ENCODE results near the gene ENAH.

ENAH gene

GRCh38 chr1:225697428-225697827 lies 44.5 kb upstream of the ENAH start:
- no peak for TF ChIP-seq EGR1 (IDR thresholded peaks at IDR 0.05)
- no peak for TF ChIP-seq MAX (IDR thresholded peaks at IDR 0.05)
- no peak for TF ChIP-seq USF1 (IDR thresholded peaks at IDR 0.05)
- TF ChIP-seq TAF1 (IDR thresholded peaks at IDR 0.05; ENCODE audit: low read depth): no peak
- TF ChIP-seq YY1 (IDR thresholded peaks at IDR 0.05; ENCODE audit: low read depth): no peak
- TF ChIP-seq CEBPB (IDR thresholded peaks at IDR 0.05): no peak
- TF ChIP-seq TEAD4 (IDR thresholded peaks at IDR 0.05): no peak

GRCh38 chr1:225695578-225696337 lies 42.8 kb upstream of the ENAH start:
- no peak for TF ChIP-seq CEBPB (IDR thresholded peaks at IDR 0.05)
- no peak for TF ChIP-seq MAX (IDR thresholded peaks at IDR 0.05)
- no peak for TF ChIP-seq NFIC (IDR thresholded peaks at IDR 0.05)
- TF ChIP-seq YY1 (IDR thresholded peaks at IDR 0.05; ENCODE audit: low read depth): no peak
- no peak for TF ChIP-seq TAF1 (IDR thresholded peaks at IDR 0.05; ENCODE audit: low read depth)

- TF ChIP-seq RAD21 (IDR thresholded peaks at IDR 0.05; ENCODE audit: low read depth) (no peak), CREB1 (IDR thresholded peaks at IDR 0.05; ENCODE audit: low read depth) (no peak), ZBTB7A (IDR thresholded peaks at IDR 0.05; ENCODE audit: low read depth) (no peak), NFIC (IDR thresholded peaks at IDR 0.05) (no peak), MAX (IDR thresholded peaks at IDR 0.05) (no peak), USF1 (IDR thresholded peaks at IDR 0.05) (no peak), TAF1 (IDR thresholded peaks at IDR 0.05; ENCODE audit: low read depth) (no peak), CEBPB (IDR thresholded peaks at IDR 0.05) (no peak), YY1 (IDR thresholded peaks at IDR 0.05; ENCODE audit: low read depth) (no peak)
Measured at GRCh38 chr1:225694151-225694603, 41.3 kb upstream of the ENAH start.

GRCh38 chr1:225693085-225693696 lies 40.3 kb upstream of the ENAH start:
- TF ChIP-seq EP300 (IDR thresholded peaks at IDR 0.05; ENCODE audit: borderline replicate concordance): no peak
- TF ChIP-seq TCF12 (IDR thresholded peaks at IDR 0.05; ENCODE audit: low read depth): no peak
- TF ChIP-seq MAX (IDR thresholded peaks at IDR 0.05): no peak
- TF ChIP-seq EGR1 (IDR thresholded peaks at IDR 0.05): no peak
- TF ChIP-seq CREB1 (IDR thresholded peaks at IDR 0.05; ENCODE audit: low read depth): no peak
- no peak for TF ChIP-seq CEBPB (IDR thresholded peaks at IDR 0.05)
- no peak for TF ChIP-seq RAD21 (IDR thresholded peaks at IDR 0.05; ENCODE audit: low read depth)
- no peak for TF ChIP-seq NFIC (IDR thresholded peaks at IDR 0.05)
- TF ChIP-seq TEAD4 (IDR thresholded peaks at IDR 0.05): no peak
- TF ChIP-seq YY1 (IDR thresholded peaks at IDR 0.05; ENCODE audit: low read depth): no peak
- TF ChIP-seq, protein P1, sequence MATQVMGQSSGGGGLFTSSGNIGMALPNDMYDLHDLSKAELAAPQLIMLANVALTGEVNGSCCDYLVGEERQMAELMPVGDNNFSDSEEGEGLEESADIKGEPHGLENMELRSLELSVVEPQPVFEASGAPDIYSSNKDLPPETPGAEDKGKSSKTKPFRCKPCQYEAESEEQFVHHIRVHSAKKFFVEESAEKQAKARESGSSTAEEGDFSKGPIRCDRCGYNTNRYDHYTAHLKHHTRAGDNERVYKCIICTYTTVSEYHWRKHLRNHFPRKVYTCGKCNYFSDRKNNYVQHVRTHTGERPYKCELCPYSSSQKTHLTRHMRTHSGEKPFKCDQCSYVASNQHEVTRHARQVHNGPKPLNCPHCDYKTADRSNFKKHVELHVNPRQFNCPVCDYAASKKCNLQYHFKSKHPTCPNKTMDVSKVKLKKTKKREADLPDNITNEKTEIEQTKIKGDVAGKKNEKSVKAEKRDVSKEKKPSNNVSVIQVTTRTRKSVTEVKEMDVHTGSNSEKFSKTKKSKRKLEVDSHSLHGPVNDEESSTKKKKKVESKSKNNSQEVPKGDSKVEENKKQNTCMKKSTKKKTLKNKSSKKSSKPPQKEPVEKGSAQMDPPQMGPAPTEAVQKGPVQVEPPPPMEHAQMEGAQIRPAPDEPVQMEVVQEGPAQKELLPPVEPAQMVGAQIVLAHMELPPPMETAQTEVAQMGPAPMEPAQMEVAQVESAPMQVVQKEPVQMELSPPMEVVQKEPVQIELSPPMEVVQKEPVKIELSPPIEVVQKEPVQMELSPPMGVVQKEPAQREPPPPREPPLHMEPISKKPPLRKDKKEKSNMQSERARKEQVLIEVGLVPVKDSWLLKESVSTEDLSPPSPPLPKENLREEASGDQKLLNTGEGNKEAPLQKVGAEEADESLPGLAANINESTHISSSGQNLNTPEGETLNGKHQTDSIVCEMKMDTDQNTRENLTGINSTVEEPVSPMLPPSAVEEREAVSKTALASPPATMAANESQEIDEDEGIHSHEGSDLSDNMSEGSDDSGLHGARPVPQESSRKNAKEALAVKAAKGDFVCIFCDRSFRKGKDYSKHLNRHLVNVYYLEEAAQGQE (IDR thresholded peaks at IDR 0.05; ENCODE audit: low read depth): no peak
- TF ChIP-seq FOXM1 (IDR thresholded peaks at IDR 0.05; ENCODE audit: borderline replicate concordance, low read depth): no peak

- TF ChIP-seq YY1 (IDR thresholded peaks at IDR 0.05; ENCODE audit: low read depth) (no peak), NFIC (IDR thresholded peaks at IDR 0.05) (no peak), CEBPB (IDR thresholded peaks at IDR 0.05) (no peak), FOXM1 (IDR thresholded peaks at IDR 0.05; ENCODE audit: borderline replicate concordance, low read depth) (no peak), EP300 (IDR thresholded peaks at IDR 0.05; ENCODE audit: borderline replicate concordance) (no peak), ZBTB7A (IDR thresholded peaks at IDR 0.05; ENCODE audit: low read depth) (no peak), RAD21 (IDR thresholded peaks at IDR 0.05; ENCODE audit: low read depth) (no peak), USF1 (IDR thresholded peaks at IDR 0.05) (no peak), TAF1 (IDR thresholded peaks at IDR 0.05; ENCODE audit: low read depth) (no peak)
- TF ChIP-seq, protein P1 (IDR thresholded peaks at IDR 0.05; ENCODE audit: low read depth): no peak
Measured at GRCh38 chr1:225692517-225692879, 39.6 kb upstream of the ENAH start.

All from Ishikawa (cell line).